ENCODE measurements around the gene CLK3.
"Not testable (repeated sequence)": the region's sequence is repeated elsewhere in the genome, so short reads cannot be mapped to it uniquely, and the experiment has no call there.

CLK3 gene

GRCh38 chr15:74620636-74621545 is 5.3 kb downstream of the CLK3 start:
- DNase-seq (ENCODE audit: low read depth): peak; percentile 44

DNA sequence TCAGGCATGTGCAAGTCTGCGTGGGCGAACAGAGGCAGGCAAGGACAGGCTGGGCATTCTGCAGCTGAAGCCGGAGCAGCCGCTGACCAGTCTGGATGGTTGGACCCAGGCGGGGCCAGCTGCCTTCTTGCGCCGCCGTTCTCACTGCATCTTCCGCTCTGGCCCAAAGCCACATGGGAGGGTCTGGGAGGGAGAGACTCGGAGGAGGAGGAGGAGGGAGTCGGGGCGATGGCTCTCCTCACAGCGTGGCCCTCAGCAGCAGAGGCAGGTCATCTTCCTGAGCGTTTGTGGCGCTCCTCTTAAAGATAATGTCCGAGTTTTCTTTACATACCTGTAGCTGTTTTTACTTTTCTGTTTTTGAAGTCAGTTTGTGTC is 5.9 kb downstream of the CLK3 start:
- no peak for DNase-seq (ENCODE audit: low read depth)

- no peak for DNase-seq (ENCODE audit: low read depth)
These were observed 6.3 kb downstream of the CLK3 start for GRCh38 chr15:74621936-74622335.

DNA sequence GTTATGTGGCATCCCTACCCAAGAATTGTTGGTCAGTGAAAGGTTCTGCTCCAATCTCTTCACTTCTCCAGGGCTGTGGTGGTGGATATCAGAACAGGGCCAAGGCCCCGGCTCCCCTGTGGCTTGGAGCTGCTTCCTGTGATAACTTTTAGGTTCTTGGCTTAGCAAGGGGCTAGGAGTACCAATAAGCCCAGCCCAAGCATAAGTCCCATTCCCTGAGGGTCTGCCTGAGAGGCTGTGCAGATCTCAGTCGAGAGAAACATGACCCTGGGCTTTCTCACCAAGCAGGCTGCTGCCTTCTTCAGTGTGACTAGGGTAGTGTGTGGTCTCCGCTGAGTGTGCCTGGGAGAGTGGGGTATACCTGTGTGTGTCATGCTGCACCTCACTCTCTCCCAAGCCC is 7.1 kb downstream of the CLK3 start:
- DNase-seq (ENCODE audit: low read depth): no peak

GRCh38 chr15:74624020-74624602 is 8.5 kb downstream of the CLK3 start:
- DNase-seq (ENCODE audit: low read depth): no peak

- no peak for DNase-seq (ENCODE audit: low read depth)
These were observed 10.1 kb downstream of the CLK3 start for GRCh38 chr15:74625693-74626092.

- DNase-seq (ENCODE audit: low read depth): no peak
These were observed 10.7 kb downstream of the CLK3 start for GRCh38 chr15:74626336-74626735.

DNA sequence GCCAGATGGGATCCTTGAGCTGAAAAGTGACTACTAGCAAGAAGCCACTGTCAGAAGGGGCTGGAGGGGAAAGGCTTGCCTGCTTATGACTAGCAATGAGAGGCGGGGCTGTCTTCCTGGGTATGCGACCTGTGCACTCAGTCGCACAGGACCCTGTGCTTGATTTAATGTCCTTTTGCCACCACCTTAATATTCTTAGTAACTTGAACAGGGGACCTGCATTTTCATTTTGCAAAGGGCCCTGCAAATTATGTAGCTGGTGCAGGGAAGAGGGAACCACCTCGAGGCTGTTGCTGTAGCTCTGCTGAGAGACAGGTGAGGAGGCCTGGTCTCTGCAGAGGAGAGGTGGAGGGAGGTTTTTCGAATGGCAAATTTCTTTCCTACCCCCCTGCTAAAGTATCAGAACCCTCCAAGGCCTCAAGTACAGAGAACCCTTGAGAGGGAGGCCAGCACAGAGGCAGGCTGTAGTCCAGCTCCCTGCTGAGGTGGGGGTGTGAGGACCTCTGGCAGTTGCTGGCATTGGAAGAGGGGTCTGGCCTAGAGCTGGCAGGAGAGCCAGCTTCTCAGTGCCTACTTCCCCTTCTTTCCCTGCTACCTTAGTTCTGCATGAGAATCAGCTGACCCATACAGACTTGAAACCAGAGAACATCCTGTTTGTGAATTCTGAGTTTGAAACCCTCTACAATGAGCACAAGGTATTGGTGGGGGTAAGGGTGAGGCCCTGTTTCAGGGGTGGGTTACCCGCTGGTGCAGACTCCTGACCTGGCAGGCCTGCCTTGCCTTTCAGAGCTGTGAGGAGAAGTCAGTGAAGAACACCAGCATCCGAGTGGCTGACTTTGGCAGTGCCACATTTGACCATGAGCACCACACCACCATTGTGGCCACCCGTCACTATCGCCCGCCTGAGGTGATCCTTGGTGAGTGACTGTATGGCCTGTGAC is 11.4 kb downstream of the CLK3 start:
- DNase-seq (ENCODE audit: low read depth): no peak

DNA sequence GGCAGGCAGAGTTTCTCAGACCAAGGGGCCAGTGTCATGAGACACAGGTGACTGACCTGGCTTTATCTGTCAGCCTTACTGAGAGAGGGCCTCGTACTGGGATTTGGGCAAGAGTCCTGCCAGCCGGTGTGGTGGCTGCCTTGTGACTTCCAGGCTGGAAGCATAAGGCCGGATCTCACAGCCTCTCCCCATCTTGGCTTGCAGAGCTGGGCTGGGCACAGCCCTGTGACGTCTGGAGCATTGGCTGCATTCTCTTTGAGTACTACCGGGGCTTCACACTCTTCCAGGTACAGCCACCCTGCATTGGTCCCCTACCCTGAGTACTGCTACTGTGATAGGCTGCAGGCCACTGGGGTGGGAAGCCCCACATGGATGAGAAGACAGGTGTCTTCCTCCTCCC is 12.1 kb downstream of the CLK3 start:
- DNase-seq (ENCODE audit: low read depth): no peak

DNA sequence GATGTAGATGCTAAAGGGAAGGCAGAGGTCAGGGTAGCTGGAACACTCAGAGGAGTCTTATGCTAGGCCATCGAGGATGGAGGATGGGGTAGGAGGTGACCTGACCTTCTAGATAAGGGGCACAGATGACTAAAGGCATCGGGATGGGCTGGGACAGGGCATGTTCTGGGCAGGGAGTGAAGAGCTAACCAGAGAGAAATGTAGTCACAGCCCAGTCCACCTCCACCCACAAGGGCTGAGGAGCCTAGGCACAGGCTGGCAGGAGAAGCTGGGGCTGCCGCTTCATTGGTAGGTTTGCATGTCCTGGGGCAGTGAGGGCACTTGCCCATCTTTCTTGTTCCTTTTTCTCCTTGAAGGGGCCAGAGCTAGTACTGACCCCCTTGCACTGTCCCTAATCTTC is 12.6 kb downstream of the CLK3 start:
- no peak for DNase-seq (ENCODE audit: low read depth)

DNA sequence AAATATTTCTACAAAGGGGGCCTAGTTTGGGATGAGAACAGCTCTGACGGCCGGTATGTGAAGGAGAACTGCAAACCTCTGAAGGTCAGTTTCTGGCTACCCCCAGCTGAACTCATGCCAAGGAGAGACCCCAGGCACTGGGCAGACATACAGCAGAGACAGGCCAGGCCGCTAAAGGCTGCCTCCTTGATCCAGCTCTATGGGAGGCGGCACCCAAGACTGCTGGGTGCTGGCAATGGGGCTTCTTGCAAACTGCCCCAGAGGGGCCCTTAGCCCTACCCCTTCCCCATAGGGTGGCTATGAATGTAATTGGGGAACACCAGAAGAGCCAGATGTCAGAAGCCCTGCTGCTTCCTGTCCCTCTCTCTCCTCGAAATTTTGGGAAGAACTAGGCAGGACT is 13.3 kb downstream of the CLK3 start:
- no peak for DNase-seq (ENCODE audit: low read depth)

GRCh38 chr15:74629696-74630095 is 14.1 kb downstream of the CLK3 start:
- DNase-seq (ENCODE audit: low read depth): not testable (repeated sequence)

DNA sequence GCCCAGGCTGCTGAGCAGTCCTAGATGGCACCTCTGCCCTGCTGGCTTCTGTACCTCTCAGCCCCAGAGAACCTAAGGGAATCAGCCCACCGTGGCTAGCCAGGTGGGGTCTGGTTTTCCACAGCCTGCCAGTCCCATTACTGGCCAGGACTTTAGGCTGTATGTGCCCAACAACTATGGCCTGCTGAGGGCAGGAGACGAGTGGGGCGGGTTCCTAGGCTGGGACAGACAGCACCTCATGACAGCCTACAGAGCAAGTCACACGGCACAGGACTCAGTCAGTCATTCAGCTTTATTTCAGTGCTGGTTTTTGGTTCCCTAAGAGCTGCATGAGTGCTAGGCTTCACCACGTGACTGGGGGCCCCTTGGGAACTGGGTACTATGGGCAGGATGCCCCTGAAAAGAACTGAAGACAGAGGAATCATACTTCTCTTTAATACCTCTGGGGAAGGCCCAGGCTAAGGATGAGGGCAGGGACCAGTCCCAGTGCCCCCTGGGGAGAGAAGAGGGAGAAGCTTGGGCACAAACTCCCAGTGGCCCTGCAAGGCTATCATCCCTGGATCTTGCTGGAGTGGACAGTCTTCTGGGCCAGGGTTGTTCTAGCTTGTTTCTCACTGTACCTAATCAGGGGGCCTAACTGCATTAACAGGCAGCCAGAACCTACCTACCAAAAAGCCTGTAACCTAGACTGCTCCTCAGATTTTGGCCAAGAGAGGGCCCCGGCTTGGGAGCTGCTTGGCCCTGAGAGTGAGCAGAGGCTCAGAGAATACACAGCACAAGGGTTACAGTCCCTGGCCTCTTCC is 14.8 kb downstream of the CLK3 start:
- DNase-seq (ENCODE audit: low read depth): no peak

GRCh38 chr15:74631087-74631385 is 15.4 kb downstream of the CLK3 start:
- DNase-seq (ENCODE audit: low read depth): no peak

GRCh38 chr15:74631408-74631807 is 15.8 kb downstream of the CLK3 start:
- no peak for DNase-seq (ENCODE audit: low read depth)

- DNase-seq (ENCODE audit: low read depth): no peak
These were observed 16.4 kb downstream of the CLK3 start for GRCh38 chr15:74631935-74632560.

DNA sequence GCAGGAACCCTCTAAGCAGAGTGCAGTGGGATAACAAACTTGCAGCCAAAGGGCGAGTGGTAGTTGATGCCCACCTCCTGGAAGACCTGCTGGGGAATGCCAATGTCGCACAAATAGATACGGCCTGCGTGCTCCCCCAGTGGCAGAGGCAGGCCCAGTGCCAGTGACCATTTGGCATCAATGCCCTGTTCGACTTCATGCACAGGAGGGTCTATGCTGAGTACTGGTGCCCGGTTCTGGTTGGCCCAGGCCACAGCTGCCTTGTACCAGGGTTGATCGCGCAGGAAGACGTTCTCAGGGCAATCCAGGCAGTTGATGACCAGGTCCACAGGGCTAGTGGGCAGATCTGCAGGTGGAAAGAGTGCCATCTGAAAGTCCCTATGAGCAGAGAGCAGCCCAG is 17.0 kb downstream of the CLK3 start:
- no peak for DNase-seq (ENCODE audit: low read depth)

- DNase-seq (ENCODE audit: low read depth): no peak
These were observed 18.1 kb downstream of the CLK3 start for GRCh38 chr15:74633781-74634180.

DNA sequence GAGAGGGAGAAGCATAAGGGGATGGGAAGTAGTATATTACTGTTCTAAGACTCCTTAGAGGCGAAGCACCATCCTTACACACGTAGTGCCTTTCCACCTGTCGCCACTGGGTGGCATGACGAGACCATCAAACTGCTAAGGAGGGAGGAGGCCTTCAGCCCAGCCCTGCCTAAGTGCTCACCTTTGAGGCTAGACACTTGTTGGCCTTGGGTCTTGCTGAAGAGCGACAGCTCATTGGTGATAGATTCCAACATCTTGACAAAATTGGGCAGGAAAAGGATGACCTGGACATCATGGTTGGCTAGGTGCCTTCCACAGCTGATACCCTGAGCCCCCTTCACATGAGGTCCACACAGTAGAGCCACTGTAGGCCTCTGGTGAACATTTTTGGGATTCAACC is 19.6 kb downstream of the CLK3 start:
- DNase-seq (ENCODE audit: low read depth): peak; percentile 59

- DNase-seq (ENCODE audit: low read depth): no peak
These were observed 21.3 kb downstream of the CLK3 start for GRCh38 chr15:74636984-74637383.

DNA sequence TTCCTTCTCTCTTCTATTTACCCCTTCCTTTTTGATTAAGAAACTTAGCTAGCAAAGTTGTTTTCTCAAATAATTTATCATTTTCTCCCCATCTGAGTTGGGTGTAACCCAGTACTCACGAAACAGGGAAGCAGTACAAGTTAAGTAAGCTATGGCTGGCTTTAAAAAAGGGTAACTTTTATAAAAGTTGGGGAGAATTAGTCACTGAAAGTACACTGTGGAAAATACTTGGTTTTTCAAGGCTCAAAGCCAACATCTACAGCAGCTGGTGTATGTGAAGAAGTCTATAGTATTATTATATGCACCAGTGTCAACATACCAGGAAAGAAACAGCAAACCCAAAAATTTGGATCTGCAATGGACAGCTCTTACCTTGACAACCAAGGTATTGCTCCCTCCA is 25.5 kb downstream of the CLK3 start:
- no peak for DNase-seq (ENCODE audit: low read depth)

- no peak for DNase-seq (ENCODE audit: low read depth)
These were observed 26.7 kb downstream of the CLK3 start for GRCh38 chr15:74642348-74642733.
